Keratinocyte (primary cell): Measurements from ENCODE around the gene BCAS1.

ENCODE experiments used
- EZH2 ChIP-seq: IDR thresholded peaks from one replicate; pipeline ENCODE4 v1.6.1; 2012; ENCODE audit warnings: inconsistent platforms, mild to moderate bottlenecking, low read length, moderate library complexity
- TF ChIP-seq, protein P1 (sequence below), 3 experiments: IDR thresholded peaks in 1 of 3; conservative IDR thresholded peaks in 1 of 3; optimal IDR thresholded peaks in 1 of 3; 2 replicates in 2 of 3; 3 replicates in 1 of 3; pipeline versions ENCODE3 to v1.5.1; 2011; ENCODE audit warnings: low read length in 3 of 3, mild to moderate bottlenecking in 3 of 3, moderate library complexity in 2 of 3, control low read depth in 1 of 3, inconsistent platforms in 1 of 3; ENCODE audit not compliant: insufficient read depth in 2 of 3; ENCODE audit errors: extremely low read depth in 1 of 3

DNA sequence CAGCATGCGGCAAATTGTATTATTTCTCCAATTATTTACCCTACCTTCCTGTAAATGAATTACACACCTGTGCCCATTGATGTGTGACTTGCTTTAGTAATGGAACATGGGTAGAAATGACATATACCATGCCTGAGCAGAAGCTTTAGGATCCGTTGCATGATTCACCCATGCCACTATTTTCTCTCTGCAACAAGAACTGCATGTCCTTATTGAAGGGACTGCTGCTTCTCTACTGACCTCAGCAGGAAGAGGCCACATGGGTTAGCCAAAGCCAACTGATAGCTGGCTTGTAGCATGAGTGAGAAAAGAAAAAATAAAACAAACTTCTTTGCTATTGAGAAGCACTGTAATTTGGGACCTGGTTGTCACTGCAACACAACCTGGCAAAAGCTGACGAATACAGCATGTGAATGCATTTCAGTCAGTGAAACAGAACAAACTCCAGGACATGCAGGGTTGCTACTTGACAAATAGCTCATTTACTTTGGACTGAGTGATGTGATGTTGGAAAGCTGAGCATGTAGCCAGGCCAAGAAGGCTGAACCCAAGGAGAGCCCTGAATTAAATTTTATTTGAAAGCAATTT is 99.2 kb downstream of the BCAS1 start:
- TF ChIP-seq, protein P1, sequence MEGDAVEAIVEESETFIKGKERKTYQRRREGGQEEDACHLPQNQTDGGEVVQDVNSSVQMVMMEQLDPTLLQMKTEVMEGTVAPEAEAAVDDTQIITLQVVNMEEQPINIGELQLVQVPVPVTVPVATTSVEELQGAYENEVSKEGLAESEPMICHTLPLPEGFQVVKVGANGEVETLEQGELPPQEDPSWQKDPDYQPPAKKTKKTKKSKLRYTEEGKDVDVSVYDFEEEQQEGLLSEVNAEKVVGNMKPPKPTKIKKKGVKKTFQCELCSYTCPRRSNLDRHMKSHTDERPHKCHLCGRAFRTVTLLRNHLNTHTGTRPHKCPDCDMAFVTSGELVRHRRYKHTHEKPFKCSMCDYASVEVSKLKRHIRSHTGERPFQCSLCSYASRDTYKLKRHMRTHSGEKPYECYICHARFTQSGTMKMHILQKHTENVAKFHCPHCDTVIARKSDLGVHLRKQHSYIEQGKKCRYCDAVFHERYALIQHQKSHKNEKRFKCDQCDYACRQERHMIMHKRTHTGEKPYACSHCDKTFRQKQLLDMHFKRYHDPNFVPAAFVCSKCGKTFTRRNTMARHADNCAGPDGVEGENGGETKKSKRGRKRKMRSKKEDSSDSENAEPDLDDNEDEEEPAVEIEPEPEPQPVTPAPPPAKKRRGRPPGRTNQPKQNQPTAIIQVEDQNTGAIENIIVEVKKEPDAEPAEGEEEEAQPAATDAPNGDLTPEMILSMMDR (optimal IDR thresholded peaks at IDR 0.05 in 1 of 3, IDR thresholded peaks at IDR 0.05 in 1 of 3, conservative IDR thresholded peaks at IDR 0.05 in 1 of 3; ENCODE audit: extremely low read depth in 1 of 3, insufficient read depth in 2 of 3, low read length in 3 of 3): no peak
- no peak for TF ChIP-seq EZH2
